Renal cortical epithelial cell (primary cell): ENCODE measurements around the gene NINL. TPM values are rescaled to one million over a fixed set of nuclear protein-coding genes. Genes with fewer than 3 reads are reported as not detected.
"Not testable (repeated sequence)": the region's sequence is repeated elsewhere in the genome, so short reads cannot be mapped to it uniquely, and the experiment has no call there.

Experiments used
- DNase-seq: peaks from one replicate; pipeline ENCODE4 v3.0.0-alpha.2; 2011; ENCODE audit warnings: low read depth
- total RNA-seq: library from RNA; depleted of rRNA; stranded (reverse); fragments of >200 nt; gene quantifications from 2 replicates; pipeline ENCODE4 v1.2.3, GENCODE V29; 2014

The NINL gene
- 11.8 and 26.5 TPM in 2 replicates for total RNA-seq

DNA sequence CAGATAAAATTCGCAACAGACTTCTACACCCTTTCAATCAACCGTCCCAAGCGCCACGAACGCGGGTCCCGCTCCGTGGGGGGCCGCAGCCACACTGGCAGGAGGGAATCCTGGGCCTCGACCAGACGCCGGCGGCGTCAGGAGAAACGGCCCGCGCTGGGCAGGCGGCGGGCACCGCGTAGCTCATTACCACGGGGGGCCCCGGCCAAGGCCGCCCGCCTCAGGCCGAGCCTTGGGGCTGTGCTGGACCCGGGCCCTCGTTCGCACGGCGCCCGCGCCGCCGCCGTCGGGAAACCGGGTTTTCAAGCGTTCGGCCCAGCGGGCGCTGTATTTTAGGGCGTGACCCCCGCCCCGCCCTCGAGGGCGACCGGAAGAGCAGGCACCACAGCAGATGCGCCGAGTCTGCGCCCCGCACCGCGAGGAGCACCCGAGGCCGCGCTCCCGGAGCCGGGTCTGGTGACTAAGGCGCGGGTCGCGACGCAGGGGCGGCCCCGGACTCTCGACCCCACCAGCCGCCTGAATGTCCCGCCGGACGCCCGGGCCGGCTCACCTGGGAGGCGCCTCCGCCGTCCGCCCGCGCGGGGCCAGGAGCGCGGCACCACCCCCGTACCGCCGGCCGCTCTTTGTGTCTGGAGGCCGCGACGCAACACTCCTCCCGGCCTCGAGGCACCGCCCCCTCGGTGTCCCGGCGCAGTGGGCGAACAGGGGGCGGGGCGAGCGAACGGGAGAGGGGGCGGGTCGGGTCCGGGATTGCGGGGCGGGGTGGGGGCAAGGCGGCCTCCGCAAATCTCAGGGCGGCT lies at the start of gene NINL:
Gene NINL (minus strand): TSS at position 627 of the 800 bp plus-strand sequence. CDS start 58,944 bp downstream, outside the sequence.
- no peak for DNase-seq

GRCh38 chr20:25632940-25633790 lies 47.8 kb upstream of the NINL start:
- no peak for DNase-seq

DNA sequence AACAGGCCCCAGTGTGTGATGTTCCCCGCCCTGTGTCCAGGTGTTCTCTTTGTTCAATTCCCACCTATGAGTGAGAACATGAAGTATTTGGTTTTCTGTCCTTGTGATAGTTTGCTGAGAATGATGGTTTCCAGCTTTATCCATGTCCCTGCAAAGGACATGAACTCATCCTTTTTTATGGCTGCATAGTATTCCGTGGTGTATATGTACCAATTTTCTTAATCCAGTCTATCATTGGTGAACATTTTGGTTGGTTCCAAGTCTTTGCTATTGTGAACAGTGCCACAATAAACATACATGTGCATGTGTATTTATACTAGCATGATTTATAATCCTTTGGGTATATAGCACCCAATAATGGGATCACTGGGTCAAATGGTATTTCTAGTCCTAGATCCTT lies 45.3 kb upstream of the NINL start:
- not testable (repeated sequence) for DNase-seq

GRCh38 chr20:25629816-25630499 lies 44.6 kb upstream of the NINL start:
- no peak for DNase-seq

- DNase-seq: no peak
Measured at GRCh38 chr20:25626779-25627178, 41.4 kb upstream of the NINL start.

GRCh38 chr20:25624500-25624939 lies 39.2 kb upstream of the NINL start:
- DNase-seq: no peak

DNA sequence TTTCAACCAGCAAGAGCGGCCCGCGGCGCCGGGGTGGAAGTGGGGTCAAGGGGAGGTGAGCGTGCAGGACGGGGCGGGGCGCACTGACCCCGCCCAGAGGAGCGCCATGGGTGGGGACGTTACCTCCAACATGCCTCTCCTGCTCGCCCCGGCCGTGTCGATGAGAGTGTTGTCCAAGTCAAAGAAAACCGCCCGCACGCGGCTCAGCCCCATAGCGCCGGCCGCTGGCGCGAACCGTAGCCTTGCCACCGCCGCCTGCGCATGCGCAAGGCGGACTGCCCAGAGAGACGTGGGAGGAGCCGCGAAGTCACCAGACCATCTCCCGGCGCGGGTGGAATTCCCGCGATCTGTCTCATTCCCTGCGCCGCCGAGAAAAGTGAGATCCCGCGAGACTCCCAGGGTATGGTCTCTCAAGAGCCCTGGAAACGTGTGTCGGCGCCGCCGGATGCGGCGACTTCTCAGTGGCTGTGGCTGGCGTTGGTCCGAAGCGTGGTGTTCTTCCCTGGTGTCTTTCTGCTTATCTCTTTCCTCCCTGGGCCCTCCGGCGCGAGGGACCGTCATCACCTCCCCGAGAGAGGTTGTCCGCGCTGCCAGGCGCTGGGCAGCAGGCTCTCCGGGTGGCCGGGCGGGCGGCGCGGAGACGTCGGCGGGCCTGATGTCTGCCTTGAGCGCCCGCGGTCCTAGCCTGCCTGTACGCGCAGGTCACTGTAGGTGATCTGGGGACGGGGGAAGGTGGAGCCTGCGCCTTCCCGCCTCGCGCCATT lies 38.6 kb upstream of the NINL start, which contains the start of gene NANP:
Gene NANP (minus strand): TSS at position 279 of the 764 bp plus-strand sequence. CDS start 66 bp downstream, at position 213.
- DNase-seq: peak; percentile 94

GRCh38 chr20:25623225-25623735 lies 37.9 kb upstream of the NINL start:
- DNase-seq: no peak

DNA sequence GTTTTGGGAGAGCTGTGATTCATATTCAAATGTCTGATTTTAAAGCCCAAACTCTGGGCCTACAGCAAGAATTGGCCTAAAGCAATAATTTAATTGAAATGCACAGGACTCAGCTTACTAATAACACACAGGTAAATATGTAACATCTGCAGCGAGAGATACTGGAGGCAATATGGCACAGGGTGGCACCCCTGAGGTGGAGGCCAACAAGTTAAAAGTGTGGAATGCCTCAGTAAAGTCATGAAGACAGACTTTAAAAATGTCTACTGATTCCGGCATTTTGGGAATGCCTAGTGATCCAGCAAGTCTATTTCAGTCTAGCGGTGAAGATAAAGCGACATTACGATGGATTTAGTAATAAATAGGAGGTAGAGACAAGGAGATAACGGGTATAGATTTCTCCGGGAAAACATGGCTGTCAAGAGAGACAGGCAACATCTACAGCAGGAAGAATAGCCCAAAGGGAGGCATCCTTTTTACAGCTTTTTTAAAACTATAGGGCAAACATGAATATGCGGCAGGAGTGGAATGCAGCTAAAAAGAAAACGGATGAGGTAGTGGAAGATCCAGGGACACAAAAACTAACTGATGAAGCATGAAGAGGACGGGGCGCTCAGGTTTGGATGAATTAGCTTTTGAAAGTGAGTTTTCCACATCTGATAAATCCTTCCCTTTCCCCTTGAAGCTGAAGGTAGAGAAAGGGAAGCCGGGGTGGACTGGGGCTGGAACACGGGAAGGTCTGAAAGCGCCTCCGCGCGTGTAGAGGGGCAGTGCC lies 37.3 kb upstream of the NINL start:
- no peak for DNase-seq

GRCh38 chr20:25622049-25622448 lies 36.7 kb upstream of the NINL start:
- DNase-seq: no peak

GRCh38 chr20:25619514-25619913 lies 34.2 kb upstream of the NINL start:
- DNase-seq: no peak

GRCh38 chr20:25608774-25609173 lies 23.4 kb upstream of the NINL start:
- DNase-seq: peak; percentile 48

DNA sequence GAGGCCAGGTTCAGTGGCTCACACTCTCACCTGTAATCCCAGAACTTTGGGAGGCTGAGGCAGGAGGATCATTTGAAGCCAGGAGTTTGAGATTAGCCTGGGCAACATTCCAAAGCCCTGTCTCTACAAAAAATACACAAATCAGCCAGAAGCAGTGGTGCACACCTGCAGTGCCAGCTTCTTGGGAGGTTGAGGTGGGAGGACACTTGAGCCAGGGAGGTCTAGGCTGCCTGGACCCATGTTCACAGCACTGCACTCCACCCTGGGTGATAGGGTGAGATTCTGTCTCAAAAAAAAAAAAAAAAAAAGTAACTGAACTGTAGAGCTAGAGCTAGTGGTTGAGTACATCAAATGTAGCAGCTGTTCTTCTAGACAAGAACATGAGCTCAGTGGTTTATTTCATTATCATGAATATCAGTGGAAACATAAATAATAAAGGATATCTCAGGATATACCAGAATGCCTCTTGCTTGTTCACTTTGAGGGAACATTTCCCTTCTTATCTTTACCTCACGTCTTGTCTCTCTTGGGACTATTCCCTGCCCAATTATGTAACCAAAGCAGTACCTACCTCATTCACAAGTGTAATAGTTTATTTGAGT lies 20.9 kb upstream of the NINL start:
- DNase-seq: no peak

- DNase-seq: no peak
Measured at GRCh38 chr20:25605148-25605547, 19.8 kb upstream of the NINL start.

GRCh38 chr20:25604611-25605010 lies 19.3 kb upstream of the NINL start:
- no peak for DNase-seq

GRCh38 chr20:25602914-25603309 lies 17.6 kb upstream of the NINL start:
- DNase-seq: not testable (repeated sequence)

DNA sequence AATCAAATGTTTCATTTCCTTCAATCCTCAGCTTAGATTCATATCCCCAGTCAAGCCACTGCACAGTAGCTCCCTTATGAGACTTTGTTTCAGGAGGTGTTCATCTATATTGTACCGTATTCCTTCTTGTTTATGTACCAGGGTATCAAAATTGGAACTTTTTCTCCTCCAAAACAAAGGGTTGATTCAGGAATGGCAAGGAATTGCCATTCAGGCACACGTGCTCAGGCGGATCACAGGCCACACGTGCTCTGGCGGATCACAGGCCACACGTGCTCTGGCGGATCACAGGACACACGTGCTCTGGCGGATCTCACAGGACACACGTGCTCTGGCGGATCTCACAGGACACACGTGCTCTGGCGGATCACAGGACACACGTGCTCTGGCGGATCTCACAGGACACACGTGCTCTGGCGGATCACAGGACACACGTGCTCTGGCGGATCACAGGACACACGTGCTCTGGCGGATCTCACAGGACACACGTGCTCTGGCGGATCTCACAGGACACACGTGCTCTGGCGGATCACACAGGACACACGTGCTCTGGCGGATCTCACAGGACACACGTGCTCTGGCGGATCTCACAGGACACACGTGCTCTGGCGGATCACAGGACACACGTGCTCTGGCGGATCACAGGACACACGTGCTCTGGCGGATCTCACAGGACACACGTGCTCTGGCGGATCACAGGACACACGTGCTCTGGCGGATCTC lies 17.0 kb upstream of the NINL start:
- DNase-seq: not testable (repeated sequence)

DNA sequence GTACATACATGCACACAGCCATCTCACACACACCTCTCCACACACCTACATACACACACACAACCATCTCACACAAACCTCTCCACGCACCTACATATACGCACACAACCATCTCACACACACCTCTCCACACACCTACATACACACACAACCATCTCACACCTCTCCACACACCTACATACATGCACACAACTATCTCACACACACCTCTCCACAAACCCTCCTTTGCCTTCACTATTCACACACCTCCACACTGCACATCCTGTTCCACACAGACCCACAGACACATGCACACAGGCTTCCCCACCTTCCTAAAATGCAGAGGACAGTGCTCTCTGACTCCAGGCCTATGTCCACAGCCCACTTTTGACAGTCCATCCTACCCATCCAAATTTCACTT lies 16.3 kb upstream of the NINL start:
- DNase-seq: no peak

DNA sequence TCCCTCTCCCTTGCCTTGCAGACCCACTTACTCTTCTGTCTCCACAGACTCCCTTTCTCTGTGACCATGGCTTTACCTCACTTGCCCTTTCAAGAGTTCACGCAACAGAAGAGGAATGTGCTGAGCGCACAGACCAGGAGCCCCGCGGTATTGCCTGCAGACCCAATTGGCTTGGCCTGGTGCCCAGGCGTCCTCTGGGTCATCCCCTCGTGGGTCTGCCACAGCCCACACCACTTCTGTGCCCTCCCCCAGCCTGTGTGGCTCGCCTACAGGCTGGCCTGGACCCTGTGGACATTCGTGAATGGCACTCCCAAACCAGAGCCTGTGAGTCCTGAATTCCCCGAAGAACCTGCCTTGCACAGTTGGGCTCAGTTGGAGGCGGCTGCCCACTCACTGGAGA lies 15.3 kb upstream of the NINL start:
- peak; percentile 73 for DNase-seq
